Body of pancreas (tissue), 4 donors: ENCODE data around the gene PDIK1L.

Experiments
- CTCF ChIP-seq, 7 experiments: fragments of 450-650 bp in 4 of 7; fragments of 200-600 bp in 3 of 7; sonication (generic) in 3 of 7; IDR thresholded peaks; one replicate each; pipeline ENCODE4 v1.5.1; 2016 to 2019; ENCODE audit warnings: antibody characterized with exemption in 7 of 7
- POLR2A ChIP-seq, 3 donors: fragments of 450-650 bp; IDR thresholded peaks; one replicate each; pipeline ENCODE4 v1.6.1; 2016; ENCODE audit warnings: antibody characterized with exemption in 3 of 3, mild to moderate bottlenecking in 2 of 3

GRCh38 chr1:26155370-26156284, 44.0 kb downstream of the PDIK1L start:
- TF ChIP-seq CTCF (IDR thresholded peaks at IDR 0.05) (no peak), POLR2A (IDR thresholded peaks at IDR 0.05) (peak in 1 of 3 donors; percentile 9)
